Peyer's patch (tissue), 4 donors: ENCODE results near the gene RBM34.

ENCODE experiments used
- POLR2A ChIP-seq, 2 donors: fragments of 450-650 bp; IDR thresholded peaks; one replicate each; pipeline ENCODE4 v1.5.1; 2017; ENCODE audit warnings: antibody characterized with exemption in 2 of 2, mild to moderate bottlenecking in 2 of 2, moderate library complexity in 2 of 2
- TF ChIP-seq, protein P1 (sequence below), 6 experiments: fragments of 450-650 bp in 4 of 6; fragments of 200-600 bp in 2 of 6; sonication (generic) in 1 of 6; IDR thresholded peaks; one replicate each; pipeline ENCODE4 v1.5.1; 2017 to 2019; ENCODE audit warnings: antibody characterized with exemption in 6 of 6, mild to moderate bottlenecking in 3 of 6, moderate library complexity in 1 of 6

GRCh38 chr1:235176486-235176885 lies 15.4 kb upstream of the RBM34 start:
- TF ChIP-seq, protein P1, sequence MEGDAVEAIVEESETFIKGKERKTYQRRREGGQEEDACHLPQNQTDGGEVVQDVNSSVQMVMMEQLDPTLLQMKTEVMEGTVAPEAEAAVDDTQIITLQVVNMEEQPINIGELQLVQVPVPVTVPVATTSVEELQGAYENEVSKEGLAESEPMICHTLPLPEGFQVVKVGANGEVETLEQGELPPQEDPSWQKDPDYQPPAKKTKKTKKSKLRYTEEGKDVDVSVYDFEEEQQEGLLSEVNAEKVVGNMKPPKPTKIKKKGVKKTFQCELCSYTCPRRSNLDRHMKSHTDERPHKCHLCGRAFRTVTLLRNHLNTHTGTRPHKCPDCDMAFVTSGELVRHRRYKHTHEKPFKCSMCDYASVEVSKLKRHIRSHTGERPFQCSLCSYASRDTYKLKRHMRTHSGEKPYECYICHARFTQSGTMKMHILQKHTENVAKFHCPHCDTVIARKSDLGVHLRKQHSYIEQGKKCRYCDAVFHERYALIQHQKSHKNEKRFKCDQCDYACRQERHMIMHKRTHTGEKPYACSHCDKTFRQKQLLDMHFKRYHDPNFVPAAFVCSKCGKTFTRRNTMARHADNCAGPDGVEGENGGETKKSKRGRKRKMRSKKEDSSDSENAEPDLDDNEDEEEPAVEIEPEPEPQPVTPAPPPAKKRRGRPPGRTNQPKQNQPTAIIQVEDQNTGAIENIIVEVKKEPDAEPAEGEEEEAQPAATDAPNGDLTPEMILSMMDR (IDR thresholded peaks at IDR 0.05) = no peak
- no peak for TF ChIP-seq POLR2A (IDR thresholded peaks at IDR 0.05)
